Tibial nerve (tissue), 4 donors: ENCODE measurements around the gene SH2D6.

Experiments used
- EP300 ChIP-seq, 2 donors: sonication (generic); formaldehyde crosslinking; IDR thresholded peaks; one replicate each; pipeline ENCODE4 v1.6.1; 2017; ENCODE audit warnings: antibody characterized with exemption in 2 of 2, mild to moderate bottlenecking in 1 of 2
- POLR2A ChIP-seq, 2 donors: fragments of 450-650 bp; IDR thresholded peaks; one replicate each; pipeline ENCODE4 v1.6.1; 2017; ENCODE audit warnings: antibody characterized with exemption in 2 of 2, mild to moderate bottlenecking in 2 of 2, moderate library complexity in 2 of 2
- TF ChIP-seq, protein P1 (sequence below), 5 experiments: fragments of 200-600 bp in 3 of 5; fragments of 450-650 bp in 2 of 5; sonication (generic) in 3 of 5; IDR thresholded peaks; one replicate each; pipeline ENCODE4 v1.5.1; 2016 to 2019; ENCODE audit warnings: antibody characterized with exemption in 5 of 5, mild to moderate bottlenecking in 3 of 5, moderate library complexity in 2 of 5

DNA sequence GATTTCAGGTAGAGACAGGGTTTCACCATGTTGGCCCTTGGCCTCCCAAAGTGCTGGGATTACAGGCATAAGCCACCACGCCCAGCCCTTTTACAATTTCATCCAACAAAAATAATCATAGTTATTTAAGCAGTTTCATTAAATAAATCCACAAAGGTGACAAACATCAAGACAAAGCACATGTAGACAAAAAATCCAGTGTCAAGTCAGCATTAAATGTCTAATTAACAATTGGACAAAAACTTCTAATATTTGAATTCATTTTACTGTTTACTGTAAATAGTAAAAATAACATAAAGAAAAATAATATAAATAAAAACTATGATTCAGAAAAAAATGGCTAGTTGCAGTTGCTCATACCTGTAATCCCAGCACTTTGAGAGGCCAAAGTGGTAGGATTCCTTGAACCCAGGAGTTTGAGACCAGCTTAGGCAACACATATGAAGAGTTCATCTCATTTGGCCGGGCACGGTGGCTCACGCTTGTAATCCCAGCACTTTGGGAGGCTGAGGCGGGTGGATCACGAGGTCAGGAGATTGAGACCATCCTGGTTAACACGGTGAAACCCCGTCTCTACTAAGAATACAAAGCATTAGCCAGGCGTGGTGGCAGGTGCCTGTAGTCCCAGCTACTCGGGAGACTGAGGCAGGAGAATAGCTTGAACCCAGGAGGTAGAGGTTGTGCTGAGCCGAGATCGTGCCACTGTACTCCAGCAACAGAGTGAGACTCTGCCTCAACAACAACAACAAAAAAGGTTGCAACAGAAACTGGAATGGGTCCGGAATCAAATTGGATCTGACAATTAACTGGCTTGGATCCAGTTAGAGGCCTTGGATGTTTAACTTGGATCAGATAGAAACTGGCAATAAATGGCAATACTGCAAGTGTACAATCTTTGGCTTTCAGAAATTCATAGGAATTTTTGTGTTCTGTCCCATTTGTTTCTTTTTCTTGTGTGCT, 63.6 kb downstream of the SH2D6 start:
- TF ChIP-seq, protein P1, sequence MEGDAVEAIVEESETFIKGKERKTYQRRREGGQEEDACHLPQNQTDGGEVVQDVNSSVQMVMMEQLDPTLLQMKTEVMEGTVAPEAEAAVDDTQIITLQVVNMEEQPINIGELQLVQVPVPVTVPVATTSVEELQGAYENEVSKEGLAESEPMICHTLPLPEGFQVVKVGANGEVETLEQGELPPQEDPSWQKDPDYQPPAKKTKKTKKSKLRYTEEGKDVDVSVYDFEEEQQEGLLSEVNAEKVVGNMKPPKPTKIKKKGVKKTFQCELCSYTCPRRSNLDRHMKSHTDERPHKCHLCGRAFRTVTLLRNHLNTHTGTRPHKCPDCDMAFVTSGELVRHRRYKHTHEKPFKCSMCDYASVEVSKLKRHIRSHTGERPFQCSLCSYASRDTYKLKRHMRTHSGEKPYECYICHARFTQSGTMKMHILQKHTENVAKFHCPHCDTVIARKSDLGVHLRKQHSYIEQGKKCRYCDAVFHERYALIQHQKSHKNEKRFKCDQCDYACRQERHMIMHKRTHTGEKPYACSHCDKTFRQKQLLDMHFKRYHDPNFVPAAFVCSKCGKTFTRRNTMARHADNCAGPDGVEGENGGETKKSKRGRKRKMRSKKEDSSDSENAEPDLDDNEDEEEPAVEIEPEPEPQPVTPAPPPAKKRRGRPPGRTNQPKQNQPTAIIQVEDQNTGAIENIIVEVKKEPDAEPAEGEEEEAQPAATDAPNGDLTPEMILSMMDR (IDR thresholded peaks at IDR 0.05), result no peak
- TF ChIP-seq POLR2A (IDR thresholded peaks at IDR 0.05), result no peak
- no peak for TF ChIP-seq EP300 (IDR thresholded peaks at IDR 0.05)
